Upper lobe of left lung (tissue), 6 donors: Measurements from ENCODE around the gene TET3. TPM values are rescaled to one million over a fixed set of nuclear protein-coding genes. Genes with fewer than 3 reads are reported as not detected.

Experiments
- ATAC-seq, 2 donors: fragments of 200-7000 bp; cut with Tn5 transposase; one replicate each; pipeline ENCODE4 v1.9.1; 2022; ENCODE audit warnings: mild to moderate bottlenecking in 2 of 2, moderate library complexity in 2 of 2; ENCODE audit not compliant: low FRiP score in 2 of 2
- DNase-seq, 2 donors: peaks; one replicate each; pipeline ENCODE4 v3.0.0-alpha.2; 2019 to 2020
- H3K27ac ChIP-seq, 4 donors: fragments of 200-600 bp; sonication (generic); one replicate each; pipeline ENCODE4 v1.5.1; 2016 to 2019
- H3K27me3 ChIP-seq, 4 donors: fragments of 200-600 bp; sonication (generic); one replicate each; pipeline ENCODE4 v1.5.1; 2017 to 2019
- H3K36me3 ChIP-seq, 4 donors: fragments of 200-600 bp; sonication (generic); one replicate each; pipeline ENCODE4 v1.5.1; 2016 to 2019
- H3K4me1 ChIP-seq, 4 donors: fragments of 200-600 bp; sonication (generic); one replicate each; pipeline ENCODE4 v1.5.1; 2018 to 2019
- H3K4me3 ChIP-seq, 4 donors: fragments of 200-600 bp; sonication (generic); one replicate each; pipeline ENCODE4 v1.5.1; 2017 to 2019; ENCODE audit warnings: mild to moderate bottlenecking in 2 of 4, moderate library complexity in 1 of 4
- H3K9me3 ChIP-seq, 4 donors: fragments of 200-600 bp; sonication (generic); one replicate each; pipeline ENCODE4 v1.5.1; 2018 to 2019
- CTCF ChIP-seq, 6 experiments: fragments of 450-650 bp in 4 of 6; fragments of 200-600 bp in 2 of 6; sonication (generic) in 2 of 6; IDR thresholded peaks; one replicate each; pipeline ENCODE4 v1.5.1; 2016 to 2019; ENCODE audit warnings: antibody characterized with exemption in 6 of 6
- EP300 ChIP-seq, 4 donors: sonication (generic); formaldehyde crosslinking; IDR thresholded peaks; one replicate each; pipeline ENCODE4 v1.5.1; 2017; ENCODE audit warnings: antibody characterized with exemption in 4 of 4, control low read depth in 2 of 4
- POLR2A ChIP-seq, 4 donors: fragments of 450-650 bp; IDR thresholded peaks; one replicate each; pipeline ENCODE4 v1.5.1; 2016 to 2017; ENCODE audit warnings: antibody characterized with exemption in 4 of 4, mild to moderate bottlenecking in 2 of 4
- POLR2AphosphoS5 ChIP-seq, 2 donors: sonication (generic); formaldehyde crosslinking; IDR thresholded peaks; one replicate each; pipeline ENCODE4 v1.5.1; 2017; ENCODE audit warnings: antibody characterized with exemption in 2 of 2
- WGBS, 2 donors: methylation state at CpG; one replicate each; pipeline ENCODE4 v1.1.5; 2017 to 2018; 5-methylcytosine and 5-hydroxymethylcytosine counted together
- total RNA-seq, 6 donors: library from RNA; depleted of rRNA in 4 of 6; stranded (reverse); fragments of >200 nt in 4 of 6; gene quantifications; one replicate each; pipeline versions ENCODE4 v1.1.0 to v1.2.1, GENCODE V29; 2016 to 2021
- donor health status: DM: no; HTN: no; CAD: no; lungs with moderate emphysema.
- donor health status: DM: no; HTN: yes; CAD: no; lungs with severe emphysema.

Gene TET3
- total RNA-seq, 6 donors from 2014 or later = 17.3 to 53.4 (median 23.6) TPM

GRCh38 chr2:73993376-73993775 is 8.7 kb downstream of the TET3 start:
- Histone ChIP-seq H3K27me3 (no peaks in the 10 kb centered on the region), H3K4me3 (no peak overlapping the region), H3K9me3 (no peaks in the 10 kb centered on the region), H3K36me3 (peaks cover 0 to 4% (median 0%) of the 10 kb centered on the region in 4 donors), H3K27ac (no peak overlapping the region), H3K4me1 (peaks cover 13 to 42% (median 23%) of the 10 kb centered on the region in 4 donors)
- TF ChIP-seq POLR2A (IDR thresholded peaks at IDR 0.05) (no peak), CTCF (IDR thresholded peaks at IDR 0.05) (no peak), POLR2AphosphoS5 (IDR thresholded peaks at IDR 0.05) (no peak), EP300 (IDR thresholded peaks at IDR 0.05) (no peak)
- ATAC-seq (peak in 1 of 2 donors; percentile 38), DNase-seq (no peak)
- WGBS, 2 donors = 48 to 54% methylated on average over 3 of the region's 3 CpGs

GRCh38 chr2:73993778-73994177 is 9.1 kb downstream of the TET3 start:
- TF ChIP-seq POLR2A (IDR thresholded peaks at IDR 0.05) (no peak), CTCF (IDR thresholded peaks at IDR 0.05) (no peak), POLR2AphosphoS5 (IDR thresholded peaks at IDR 0.05) (no peak), EP300 (IDR thresholded peaks at IDR 0.05) (no peak)
- DNase-seq = no peak
- no peaks in the 10 kb centered on the region for H3K9me3 ChIP-seq
- no peak for ATAC-seq
- H3K4me1 ChIP-seq = peaks cover 10 to 39% (median 20%) of the 10 kb centered on the region in 4 donors
- no peaks in the 10 kb centered on the region for H3K27me3 ChIP-seq
- H3K4me3 ChIP-seq = no peak overlapping the region
- H3K27ac ChIP-seq = no peak overlapping the region
- H3K36me3 ChIP-seq = peaks cover 0 to 4% (median 0%) of the 10 kb centered on the region in 4 donors
- WGBS, 2 donors = 72 to 74% methylated on average over 4 of the region's 4 CpGs

GRCh38 chr2:73994178-73994831 is 9.6 kb downstream of the TET3 start:
- TF ChIP-seq CTCF (IDR thresholded peaks at IDR 0.05) (no peak), POLR2A (IDR thresholded peaks at IDR 0.05) (no peak), EP300 (IDR thresholded peaks at IDR 0.05) (no peak), POLR2AphosphoS5 (IDR thresholded peaks at IDR 0.05) (no peak)
- H3K27ac ChIP-seq = no peak overlapping the region
- ATAC-seq (peak in 1 of 2 donors; percentile 51), DNase-seq (no peak)
- H3K9me3 ChIP-seq = no peaks in the 10 kb centered on the region
- no peak overlapping the region for H3K4me3 ChIP-seq
- WGBS, 2 donors = 88 to 89% methylated on average over 8 of the region's 8 CpGs
- H3K36me3 ChIP-seq = peaks cover 0 to 4% (median 0%) of the 10 kb centered on the region in 4 donors
- H3K4me1 ChIP-seq = peaks cover 5 to 44% (median 17%) of the 10 kb centered on the region in 4 donors
- H3K27me3 ChIP-seq = no peaks in the 10 kb centered on the region

- H3K27ac ChIP-seq = no peak overlapping the region
- H3K36me3 ChIP-seq = no peaks in the 10 kb centered on the region
- no peak for ATAC-seq
- DNase-seq = no peak
- WGBS, 2 donors = 93 to 97% methylated on average over 5 of the region's 5 CpGs
- H3K4me3 ChIP-seq = no peak overlapping the region
- TF ChIP-seq POLR2A (IDR thresholded peaks at IDR 0.05) (no peak), EP300 (IDR thresholded peaks at IDR 0.05) (no peak), CTCF (IDR thresholded peaks at IDR 0.05) (no peak), POLR2AphosphoS5 (IDR thresholded peaks at IDR 0.05) (no peak)
- H3K4me1 ChIP-seq = peaks cover 16 to 51% (median 28%) of the 10 kb centered on the region in 4 donors
- no peaks in the 10 kb centered on the region for H3K27me3 ChIP-seq
- H3K9me3 ChIP-seq = no peaks in the 10 kb centered on the region
Measured at GRCh38 chr2:73995810-73996209, 11.1 kb downstream of the TET3 start.

GRCh38 chr2:73997813-73998212 is 13.1 kb downstream of the TET3 start:
- 89 to 90% methylated on average over 6 of the region's 6 CpGs for WGBS, 2 donors

More at GRCh38 chr2:73997813-73998212, 13.1 kb downstream of the TET3 start:
- TF ChIP-seq POLR2A (IDR thresholded peaks at IDR 0.05) = no peak
- no peak for TF ChIP-seq EP300 (IDR thresholded peaks at IDR 0.05)
- TF ChIP-seq POLR2AphosphoS5 (IDR thresholded peaks at IDR 0.05) = no peak
- TF ChIP-seq CTCF (IDR thresholded peaks at IDR 0.05) = no peak
- Histone ChIP-seq H3K9me3 (no peaks in the 10 kb centered on the region), H3K36me3 (no peaks in the 10 kb centered on the region), H3K27me3 (no peaks in the 10 kb centered on the region), H3K27ac (no peak overlapping the region), H3K4me1 (peaks cover 24 to 58% (median 38%) of the 10 kb centered on the region in 4 donors), H3K4me3 (no peak overlapping the region)
- DNase-seq (no peak), ATAC-seq (no peak)
